Measurements from ENCODE around the gene TBC1D2B. TPM values are rescaled to one million over a fixed set of nuclear protein-coding genes. Genes with fewer than 3 reads are reported as not detected.
A peak's percentile ranks its signal among the peaks of the same experiment; 100 is the strongest.

Gene TBC1D2B
- total RNA-seq, 1 experiment from 2014 or later: 17.6 TPM

DNA sequence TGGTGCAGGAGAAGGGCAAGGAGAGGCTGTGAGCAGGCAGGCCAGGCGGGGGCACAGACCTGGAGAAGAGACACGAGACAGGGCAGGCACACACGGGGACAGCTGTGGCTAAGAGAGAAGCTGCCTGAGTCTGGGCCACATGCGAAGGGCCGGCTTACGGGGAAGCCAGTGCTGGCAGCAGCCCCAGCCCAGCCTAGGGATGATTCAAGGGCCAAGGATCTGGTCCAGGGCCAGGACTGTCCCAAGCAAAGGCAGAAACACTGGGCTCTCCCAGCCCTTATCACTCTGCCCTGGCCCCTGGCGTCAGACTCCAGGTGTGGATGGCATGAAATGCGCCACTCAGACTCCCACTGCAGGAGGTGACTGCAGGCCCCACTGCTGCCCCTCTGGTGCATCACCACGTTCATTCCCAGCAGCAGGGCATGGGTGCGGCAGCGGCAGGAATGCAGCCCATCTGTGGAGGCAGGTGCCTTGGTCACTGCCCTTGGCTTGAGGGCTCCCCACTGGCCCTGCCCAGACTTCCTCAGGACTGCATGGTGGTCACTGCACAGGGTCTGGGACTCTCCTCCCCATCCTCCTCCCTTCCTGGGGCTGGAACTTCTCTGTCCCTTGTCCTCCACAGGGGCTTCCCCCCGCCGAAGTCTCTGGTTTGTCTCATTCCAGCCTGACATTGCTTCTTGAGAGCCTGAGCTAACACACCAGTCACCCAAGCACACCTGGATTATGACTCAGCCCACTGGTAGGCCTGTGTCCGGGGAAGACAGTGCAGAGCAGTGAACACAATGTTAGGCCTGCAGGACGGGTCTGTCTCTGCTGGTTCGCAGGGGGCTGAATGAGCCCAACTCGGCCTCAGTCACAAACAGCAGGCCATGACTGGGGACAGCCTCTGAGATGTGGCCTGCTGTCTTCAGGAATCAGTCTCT lies 69.3 kb downstream of the TBC1D2B start:
- TF ChIP-seq, protein P1, sequence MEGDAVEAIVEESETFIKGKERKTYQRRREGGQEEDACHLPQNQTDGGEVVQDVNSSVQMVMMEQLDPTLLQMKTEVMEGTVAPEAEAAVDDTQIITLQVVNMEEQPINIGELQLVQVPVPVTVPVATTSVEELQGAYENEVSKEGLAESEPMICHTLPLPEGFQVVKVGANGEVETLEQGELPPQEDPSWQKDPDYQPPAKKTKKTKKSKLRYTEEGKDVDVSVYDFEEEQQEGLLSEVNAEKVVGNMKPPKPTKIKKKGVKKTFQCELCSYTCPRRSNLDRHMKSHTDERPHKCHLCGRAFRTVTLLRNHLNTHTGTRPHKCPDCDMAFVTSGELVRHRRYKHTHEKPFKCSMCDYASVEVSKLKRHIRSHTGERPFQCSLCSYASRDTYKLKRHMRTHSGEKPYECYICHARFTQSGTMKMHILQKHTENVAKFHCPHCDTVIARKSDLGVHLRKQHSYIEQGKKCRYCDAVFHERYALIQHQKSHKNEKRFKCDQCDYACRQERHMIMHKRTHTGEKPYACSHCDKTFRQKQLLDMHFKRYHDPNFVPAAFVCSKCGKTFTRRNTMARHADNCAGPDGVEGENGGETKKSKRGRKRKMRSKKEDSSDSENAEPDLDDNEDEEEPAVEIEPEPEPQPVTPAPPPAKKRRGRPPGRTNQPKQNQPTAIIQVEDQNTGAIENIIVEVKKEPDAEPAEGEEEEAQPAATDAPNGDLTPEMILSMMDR (conservative IDR thresholded peaks at IDR 0.05): no peak
- Histone ChIP-seq H3K27ac (ENCODE audit: insufficient read length, low read depth, low read length) (no peak overlapping the region), H2BK15ac (ENCODE audit: low read depth, low read length) (no peak overlapping the region), H4K5ac (ENCODE audit: insufficient read length, low read depth, low read length) (no peak overlapping the region), H3K9ac (ENCODE audit: extremely low read depth, insufficient read length, low read length) (no peak overlapping the region), H4K8ac (replicated peaks; ENCODE audit: insufficient read length, low read depth, low read length) (no peak overlapping the region), H3K9me3 (ENCODE audit: control insufficient read depth, low read depth, low read length) (no peaks in the 10 kb centered on the region), H3K27me3 (ENCODE audit: insufficient read depth, low read length) (no peaks in the 10 kb centered on the region), H3K23me2 (ENCODE audit: insufficient read length, low read depth, low read length, poor library complexity, severe bottlenecking) (no peaks in the 10 kb centered on the region), H2BK5ac (ENCODE audit: insufficient read length, low read length) (no peak overlapping the region), H3K79me2 (ENCODE audit: insufficient read depth, low read length) (no peaks in the 10 kb centered on the region), H3T11ph (ENCODE audit: low read length) (no peak overlapping the region), H3K4me2 (ENCODE audit: insufficient read depth, insufficient read length, low read length) (no peak overlapping the region), H4K91ac (ENCODE audit: insufficient read length, low read depth, low read length) (no peak overlapping the region), H2AFZ (ENCODE audit: low read length) (no peak overlapping the region), H4K20me1 (ENCODE audit: control insufficient read depth, insufficient read depth, insufficient read length) (no peaks in the 10 kb centered on the region), H3K56ac (ENCODE audit: insufficient read length, low read depth, low read length) (no peak overlapping the region), H3K4ac (ENCODE audit: low read depth, low read length) (no peak overlapping the region), H3K23ac (ENCODE audit: insufficient read length, low read depth, low read length) (no peak overlapping the region), H2BK20ac (ENCODE audit: low read depth, low read length, poor library complexity, severe bottlenecking) (no peak overlapping the region), H2BK12ac (ENCODE audit: insufficient read length, low read depth, low read length) (no peak overlapping the region), H3K79me1 (ENCODE audit: insufficient read depth, low read depth, low read length, poor library complexity, severe bottlenecking) (no peaks in the 10 kb centered on the region), H3K4me1 (ENCODE audit: insufficient read depth, low read length) (no peaks in the 10 kb centered on the region), H2BK120ac (ENCODE audit: low read depth, low read length, poor library complexity, severe bottlenecking) (no peak overlapping the region), H3K14ac (ENCODE audit: insufficient read depth, low read length) (no peak overlapping the region; the same call in 1 of the 2 replicates), H2AK5ac (ENCODE audit: insufficient read length, low read length) (no peak overlapping the region), H3K18ac (ENCODE audit: insufficient read length, low read depth, low read length) (no peak overlapping the region)
- H3K27ac Mint-ChIP-seq: peak overlapping the region in 2 of 3 experiments; percentile 70 to 81; a peak in 2 of 7 replicates
- no peaks in the 10 kb centered on the region for H3K27me3 Mint-ChIP-seq (ENCODE audit: low read depth)
- peaks cover 3 to 25% (median 21%) of the 10 kb centered on the region in 3 experiments; a peak in 5 of 7 replicates for H3K36me3 Mint-ChIP-seq (ENCODE audit: insufficient read depth in 1 of 3, low read depth in 3 of 3)
- DNase-seq: no peak
- WGBS (ENCODE audit: extremely low coverage, insufficient read length, low lambda C conversion rate): no CpG with 5 or more reads among the region's 17 CpGs
- no peaks in the 10 kb centered on the region for H3K9me3 Mint-ChIP-seq
- H3K4me1 Mint-ChIP-seq: peaks cover 13 to 14% of the 10 kb centered on the region in 2 experiments
- no peak overlapping the region for H3K4me3 Mint-ChIP-seq

Measured in H9 (cell line).